PC-3 (cell line): Measurements from ENCODE around the gene MYLK4.

Source experiments
- CTCF ChIP-seq: fragments of 300-600 bp; sonication (generic); conservative IDR thresholded peaks from 2 replicates; pipeline ENCODE4 v1.5.1; 2017; ENCODE audit warnings: antibody characterized with exemption, low read depth, mild to moderate bottlenecking, low read length
- EZH2 ChIP-seq: fragments of 300-600 bp; sonication (generic); IDR thresholded peaks from one replicate; pipeline ENCODE4 v1.6.1; 2017; ENCODE audit warnings: antibody characterized with exemption, mild to moderate bottlenecking, low read length; ENCODE audit not compliant: unreplicated experiment

- TF ChIP-seq CTCF (no peak), EZH2 (no peak)
Measured at GRCh38 chr6:2684103-2684749, 66.5 kb downstream of the MYLK4 start.
